Myocyte (in vitro differentiated cells): ENCODE measurements around the gene ANXA6. TPM values are rescaled to one million over a fixed set of nuclear protein-coding genes. Genes with fewer than 3 reads are reported as not detected.

Experiments
- DNase-seq: peaks from one replicate; pipeline ENCODE4 v3.0.0-alpha.2; 2012; ENCODE audit warnings: low read depth
- total RNA-seq: library from RNA; depleted of rRNA; stranded (reverse); fragments of >200 nt; gene quantifications from 2 replicates; pipeline ENCODE4 v1.2.3, GENCODE V29; 2014

ANXA6 gene
- total RNA-seq, 1 donor from 2014 or later, result 661 TPM

GRCh38 chr5:151106043-151106442 lies 51.5 kb downstream of the ANXA6 start:
- DNase-seq, result peak; percentile 74

- no peak for DNase-seq
Measured at GRCh38 chr5:151105561-151105960, 52.0 kb downstream of the ANXA6 start.

GRCh38 chr5:151104795-151105194 lies 52.8 kb downstream of the ANXA6 start:
- peak; percentile 74 for DNase-seq

GRCh38 chr5:151101746-151102145 lies 55.8 kb downstream of the ANXA6 start:
- DNase-seq, result no peak

GRCh38 chr5:151101151-151101550 lies 56.4 kb downstream of the ANXA6 start:
- DNase-seq, result no peak

- DNase-seq, result no peak
Measured at GRCh38 chr5:151100681-151101080, 56.9 kb downstream of the ANXA6 start.

GRCh38 chr5:151098768-151099121 lies 58.8 kb downstream of the ANXA6 start:
- DNase-seq, result no peak

GRCh38 chr5:151097820-151098767 lies 59.5 kb downstream of the ANXA6 start:
- DNase-seq, result no peak

GRCh38 chr5:151097061-151097460 lies 60.5 kb downstream of the ANXA6 start:
- DNase-seq, result no peak

GRCh38 chr5:151096001-151096373 lies 61.6 kb downstream of the ANXA6 start:
- peak; percentile 37 for DNase-seq

GRCh38 chr5:151095341-151096000 lies 62.1 kb downstream of the ANXA6 start:
- peak; percentile 87 for DNase-seq

GRCh38 chr5:151094852-151095245 lies 62.7 kb downstream of the ANXA6 start:
- DNase-seq, result no peak

GRCh38 chr5:151094030-151094851 lies 63.3 kb downstream of the ANXA6 start:
- peak; percentile 61 for DNase-seq

GRCh38 chr5:151093476-151093889 lies 64.1 kb downstream of the ANXA6 start:
- DNase-seq, result peak; percentile 77

- peak; percentile 98 for DNase-seq
Measured at GRCh38 chr5:151092762-151093161, 64.8 kb downstream of the ANXA6 start.

- no peak for DNase-seq
Measured at GRCh38 chr5:151089726-151090125, 67.9 kb downstream of the ANXA6 start.

- no peak for DNase-seq
Measured at GRCh38 chr5:151088986-151089385, 68.6 kb downstream of the ANXA6 start.

- DNase-seq, result peak; percentile 72
Measured at GRCh38 chr5:151087486-151087885, 70.1 kb downstream of the ANXA6 start.

- DNase-seq, result peak; percentile 87
Measured at GRCh38 chr5:151086905-151087360, 70.6 kb downstream of the ANXA6 start.

GRCh38 chr5:151086192-151086869 lies 71.2 kb downstream of the ANXA6 start:
- no peak for DNase-seq

GRCh38 chr5:151085517-151086041 lies 72.0 kb downstream of the ANXA6 start:
- DNase-seq, result peak; percentile 83
